OCI-LY1 (cell line): ENCODE results near the gene IMMP1L.

Experiments
- H2AFZ ChIP-seq: fragments of 200-600 bp; sonication (generic), shearing (Covaris generic); 2 replicates; pipeline ENCODE4 v1.6.0; 2014; ENCODE audit warnings: antibody characterized with exemption, mild to moderate bottlenecking, low read length
- H3F3A ChIP-seq: fragments of 200-600 bp; sonication (generic), shearing (Covaris generic); 2 replicates; pipeline ENCODE4 v1.6.0; 2014; ENCODE audit warnings: mild to moderate bottlenecking, antibody characterized with exemption, low read length, moderate library complexity; ENCODE audit not compliant: insufficient read depth
- H3K27ac ChIP-seq: fragments of 200-600 bp; sonication (generic); 2 replicates; pipeline ENCODE4 v1.5.1; 2014; ENCODE audit warnings: low read length, mixed run types, mild to moderate bottlenecking, low read depth; ENCODE audit not compliant: poor library complexity, severe bottlenecking
- H3K27me3 ChIP-seq: fragments of 200-600 bp; sonication (generic); 2 replicates; pipeline ENCODE4 v1.6.0; 2014; ENCODE audit warnings: antibody characterized with exemption, mild to moderate bottlenecking, low read length, moderate library complexity; ENCODE audit not compliant: insufficient read depth
- H3K36me3 ChIP-seq: fragments of 200-600 bp; sonication (generic); 2 replicates; pipeline ENCODE4 v1.6.1; 2014; ENCODE audit warnings: mild to moderate bottlenecking, antibody characterized with exemption, low read length, moderate library complexity, mixed read lengths; ENCODE audit not compliant: insufficient read depth
- H3K4me1 ChIP-seq: fragments of 200-600 bp; sonication (generic); 2 replicates; pipeline ENCODE4 v1.5.1; 2014; ENCODE audit warnings: mild to moderate bottlenecking, low read length, moderate library complexity; ENCODE audit not compliant: insufficient read depth, severe bottlenecking
- H3K4me2 ChIP-seq: fragments of 200-600 bp; sonication (generic), shearing (Covaris generic); 2 replicates; pipeline ENCODE4 v1.6.1; 2014; ENCODE audit warnings: low read length
- H3K4me3 ChIP-seq: fragments of 200-600 bp; sonication (generic); 2 replicates; pipeline ENCODE4 v1.5.1; 2014; ENCODE audit warnings: low read length, low read depth, mild to moderate bottlenecking, mixed read lengths; ENCODE audit not compliant: poor library complexity, severe bottlenecking
- H3K79me2 ChIP-seq: fragments of 200-600 bp; shearing (Covaris generic); 2 replicates; pipeline ENCODE4 v1.6.1; 2016; ENCODE audit warnings: mixed run types, low read length, mixed read lengths; ENCODE audit not compliant: insufficient read depth
- H3K9ac ChIP-seq: fragments of 200-600 bp; sonication (generic), shearing (Covaris generic); 2 replicates; pipeline ENCODE4 v1.6.1; 2014; ENCODE audit warnings: mild to moderate bottlenecking, low read length, mixed read lengths
- H3K9me2 ChIP-seq: fragments of 200-600 bp; sonication (generic), shearing (Covaris generic); 2 replicates; pipeline ENCODE4 v1.6.1; 2014; ENCODE audit warnings: low read depth, mild to moderate bottlenecking, low read length, mixed read lengths
- H3K9me3 ChIP-seq: fragments of 200-600 bp; shearing (Covaris generic); 2 replicates; pipeline ENCODE4 v1.6.1; 2014; ENCODE audit warnings: low read length, mixed read lengths
- H4K20me1 ChIP-seq: fragments of 200-600 bp; sonication (generic), shearing (Covaris generic); 2 replicates; pipeline ENCODE4 v1.6.0; 2016; ENCODE audit warnings: mild to moderate bottlenecking, low read length; ENCODE audit not compliant: insufficient read depth
- CTCF ChIP-seq: fragments of 200-600 bp; sonication (generic), shearing (Covaris generic); IDR thresholded peaks from 2 replicates; pipeline ENCODE4 v1.5.1; 2017; ENCODE audit warnings: mild to moderate bottlenecking, antibody characterized with exemption, low read length, moderate library complexity, mixed read lengths
- EZH2 ChIP-seq: fragments of 200-600 bp; sonication (generic), shearing (Covaris generic); IDR thresholded peaks from 2 replicates; pipeline ENCODE4 v1.8.0; 2017; ENCODE audit warnings: borderline replicate concordance, mixed run types, mild to moderate bottlenecking, antibody characterized with exemption, low read length, moderate library complexity, mixed read lengths

The IMMP1L gene

GRCh38 chr11:31529701-31530100 is 20.3 kb upstream of the IMMP1L start:
- TF ChIP-seq CTCF (no peak), EZH2 (no peak)
- Histone ChIP-seq H3K36me3 (no peaks in the 10 kb centered on the region), H3F3A (no peaks in the 10 kb centered on the region), H3K9me2 (no peaks in the 10 kb centered on the region), H3K9ac (no peak overlapping the region), H3K27me3 (no peaks in the 10 kb centered on the region), H3K4me2 (no peak overlapping the region), H3K79me2 (no peaks in the 10 kb centered on the region), H3K4me1 (no peaks in the 10 kb centered on the region), H3K27ac (no peak overlapping the region), H3K9me3 (no peaks in the 10 kb centered on the region), H3K4me3 (no peak overlapping the region), H4K20me1 (no peaks in the 10 kb centered on the region), H2AFZ (no peak overlapping the region)

- no peaks in the 10 kb centered on the region for H3K9me3 ChIP-seq
- no peaks in the 10 kb centered on the region for H3K79me2 ChIP-seq
- peaks cover 3% of the 10 kb centered on the region for H3K36me3 ChIP-seq
- H3K9ac ChIP-seq: no peak overlapping the region
- no peaks in the 10 kb centered on the region for H4K20me1 ChIP-seq
- no peak overlapping the region for H3K27ac ChIP-seq
- H3K4me1 ChIP-seq: no peaks in the 10 kb centered on the region
- no peak overlapping the region for H3K4me3 ChIP-seq
- TF ChIP-seq EZH2: no peak
- no peak for TF ChIP-seq CTCF
- H3F3A ChIP-seq: no peaks in the 10 kb centered on the region
- no peak overlapping the region for H2AFZ ChIP-seq
- no peaks in the 10 kb centered on the region for H3K27me3 ChIP-seq
- H3K9me2 ChIP-seq: no peaks in the 10 kb centered on the region
- no peak overlapping the region for H3K4me2 ChIP-seq
Measured at GRCh38 chr11:31529189-31529588, 19.8 kb upstream of the IMMP1L start.

GRCh38 chr11:31521497-31522150 is 12.2 kb upstream of the IMMP1L start:
- Histone ChIP-seq H3K27me3 (no peaks in the 10 kb centered on the region), H2AFZ (no peak overlapping the region), H3K79me2 (no peaks in the 10 kb centered on the region), H3F3A (no peaks in the 10 kb centered on the region), H4K20me1 (no peaks in the 10 kb centered on the region), H3K36me3 (peaks cover 10% of the 10 kb centered on the region), H3K27ac (no peak overlapping the region), H3K4me1 (no peaks in the 10 kb centered on the region), H3K9me2 (no peaks in the 10 kb centered on the region), H3K9ac (no peak overlapping the region), H3K4me3 (no peak overlapping the region), H3K9me3 (no peaks in the 10 kb centered on the region), H3K4me2 (no peak overlapping the region)
- TF ChIP-seq EZH2 (no peak), CTCF (no peak)
